Iris pigment epithelial cell (primary cell): ENCODE results near the gene CLPX.
"Not testable (repeated sequence)": the region's sequence is repeated elsewhere in the genome, so short reads cannot be mapped to it uniquely, and the experiment has no call there.

ENCODE experiments used
- DNase-seq: peaks from one replicate; pipeline ENCODE4 v3.0.0-alpha.2; 2011; ENCODE audit warnings: low read depth

CLPX gene

GRCh38 chr15:65184868-65185717, at the start of gene CLPX:
TSS of gene CLPX (minus strand) at chr15:65185342. CDS start at chr15:65185153, 189 bp downstream.
- peak; percentile 90 for DNase-seq

GRCh38 chr15:65233696-65234095, 48.6 kb upstream of the CLPX start:
- DNase-seq = no peak

DNA sequence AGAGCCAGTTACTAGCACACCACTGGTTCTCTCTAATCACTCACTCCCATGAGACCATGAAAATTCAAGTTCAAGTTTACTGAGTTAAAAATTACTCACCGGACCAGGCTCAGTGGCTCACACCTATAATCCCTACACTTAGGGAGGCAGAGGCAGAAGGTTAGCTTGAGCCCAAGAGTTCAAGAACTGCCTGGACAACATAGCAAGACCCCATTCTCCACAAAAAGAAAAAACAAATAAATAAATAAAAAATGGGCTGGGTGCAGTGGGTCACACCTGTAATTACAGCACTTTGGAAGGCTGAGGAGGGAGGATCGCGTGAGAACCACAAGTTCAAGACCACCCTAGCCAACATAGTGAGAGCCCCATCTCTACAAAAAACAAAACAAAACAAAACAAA, 47.4 kb upstream of the CLPX start:
- no peak for DNase-seq

GRCh38 chr15:65231306-65231705, 46.2 kb upstream of the CLPX start:
- no peak for DNase-seq

GRCh38 chr15:65226901-65227300, 41.8 kb upstream of the CLPX start:
- DNase-seq = not testable (repeated sequence)

GRCh38 chr15:65226221-65226620, 41.1 kb upstream of the CLPX start:
- DNase-seq = no peak

DNA sequence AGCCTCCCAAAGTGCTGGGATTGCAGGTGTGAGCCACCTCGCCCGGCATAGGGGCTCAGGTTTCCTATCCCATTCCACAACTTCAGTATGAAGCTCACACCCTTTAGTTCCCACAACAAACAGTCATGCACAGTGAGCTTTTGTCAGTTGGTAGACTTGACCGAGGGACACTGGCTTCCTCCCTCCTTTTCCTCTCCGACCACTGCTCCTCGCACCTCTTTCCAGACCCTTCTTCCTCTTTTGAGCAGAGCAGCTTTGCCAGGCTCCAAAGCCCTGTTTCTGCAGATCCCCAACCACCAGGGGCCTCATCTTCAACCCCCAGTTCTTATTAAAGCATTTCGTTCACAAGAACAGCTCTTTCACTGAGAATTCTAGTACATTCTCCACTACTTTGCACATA, 38.9 kb upstream of the CLPX start:
- no peak for DNase-seq

- no peak for DNase-seq
Observed at GRCh38 chr15:65222891-65223290, 37.7 kb upstream of the CLPX start.

DNA sequence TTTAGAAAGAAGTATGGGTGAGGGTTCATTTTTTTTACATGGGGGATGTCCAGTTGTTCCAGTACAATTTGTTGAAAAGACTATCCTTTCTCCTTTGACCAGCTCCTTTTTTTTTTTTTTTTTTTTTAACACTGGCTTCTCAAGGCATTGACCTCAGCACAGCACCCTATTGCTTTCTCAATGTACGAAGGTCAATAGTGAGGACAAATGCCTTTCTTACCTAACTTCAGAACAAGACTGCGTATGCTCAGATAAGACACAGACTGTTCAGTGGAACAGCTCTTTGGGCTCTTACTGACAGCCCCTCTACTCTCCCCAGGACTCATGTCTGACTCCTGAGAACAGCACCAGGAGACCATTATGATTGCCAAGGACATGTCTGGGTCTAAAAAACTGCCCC, 36.6 kb upstream of the CLPX start:
- no peak for DNase-seq

DNA sequence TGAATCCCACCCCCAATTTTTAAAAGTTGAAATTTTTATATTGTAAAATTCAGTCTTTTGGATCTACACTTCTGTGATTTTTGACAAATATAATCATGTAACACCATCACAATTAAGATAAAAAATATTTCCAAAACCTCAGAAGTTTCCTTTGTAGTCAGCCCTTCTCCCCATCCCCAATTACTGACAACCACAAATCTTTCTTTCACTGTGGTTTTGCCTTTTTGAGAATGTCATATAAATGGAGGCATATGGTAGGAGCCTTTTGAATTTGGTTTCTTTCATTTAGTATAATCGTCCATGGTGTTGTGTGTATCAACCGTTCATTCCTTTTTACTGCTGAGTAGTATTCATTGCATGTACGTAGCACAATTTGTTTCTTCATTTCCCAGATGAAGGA, 34.0 kb upstream of the CLPX start:
- DNase-seq = no peak

GRCh38 chr15:65217526-65218482, 32.7 kb upstream of the CLPX start:
- DNase-seq = no peak

DNA sequence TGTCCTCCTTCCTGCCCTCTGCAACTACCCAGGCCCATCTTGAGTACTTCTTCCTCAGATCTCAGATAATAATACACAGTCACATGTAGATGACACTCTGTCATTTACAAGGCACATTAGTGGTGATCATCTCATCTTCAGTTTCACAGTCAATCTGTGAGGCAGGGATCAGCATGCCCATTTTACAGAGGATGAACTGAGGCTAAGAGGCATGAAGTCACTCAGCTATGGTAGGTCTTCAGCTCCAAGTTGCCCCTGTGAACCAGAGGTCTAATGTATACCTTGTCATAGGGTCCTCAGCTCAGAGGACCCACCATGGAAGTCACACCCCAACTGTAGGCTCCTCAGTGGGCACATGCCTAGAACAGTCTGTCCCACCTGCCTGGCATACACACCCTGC, 30.4 kb upstream of the CLPX start:
- no peak for DNase-seq

DNA sequence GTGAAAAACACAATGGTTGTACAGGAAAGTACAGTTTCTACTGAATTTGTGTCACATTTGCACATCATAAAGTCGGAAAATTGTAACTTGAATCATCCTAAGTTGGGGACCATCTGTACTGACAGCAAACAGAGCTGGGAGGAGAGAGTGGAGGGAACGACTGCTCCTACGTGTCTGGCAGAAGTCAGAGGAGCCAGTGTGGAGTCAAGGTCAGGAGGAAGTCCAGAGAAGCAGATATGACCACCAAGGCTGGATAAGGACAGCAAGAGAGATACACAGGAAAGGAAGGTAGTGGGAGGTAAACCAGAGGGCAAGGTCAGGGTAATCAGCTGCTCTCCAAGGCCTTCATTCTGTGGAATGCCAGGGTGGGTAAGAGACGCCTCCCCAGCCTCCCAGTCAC, 28.9 kb upstream of the CLPX start:
- no peak for DNase-seq

DNA sequence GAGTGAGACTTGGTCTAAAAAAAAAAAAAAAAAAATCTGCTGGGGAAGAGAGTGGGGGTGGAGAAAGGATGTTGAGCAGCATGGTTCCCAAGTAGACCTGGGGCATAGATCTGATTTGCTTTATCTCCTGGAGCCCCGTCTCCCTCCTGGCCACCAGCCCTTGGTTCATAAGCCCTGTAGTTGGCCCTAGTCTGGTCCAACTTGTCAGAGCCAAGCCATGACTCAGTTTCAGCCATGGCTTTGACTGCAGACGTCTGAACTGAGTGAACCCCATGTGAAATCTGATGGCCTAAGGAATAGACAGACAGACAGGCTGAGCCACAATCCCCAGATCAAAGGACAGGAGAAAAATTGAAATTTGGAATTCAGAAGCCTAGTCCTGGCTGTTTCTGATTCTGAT, 28.1 kb upstream of the CLPX start:
- DNase-seq = peak; percentile 24

DNA sequence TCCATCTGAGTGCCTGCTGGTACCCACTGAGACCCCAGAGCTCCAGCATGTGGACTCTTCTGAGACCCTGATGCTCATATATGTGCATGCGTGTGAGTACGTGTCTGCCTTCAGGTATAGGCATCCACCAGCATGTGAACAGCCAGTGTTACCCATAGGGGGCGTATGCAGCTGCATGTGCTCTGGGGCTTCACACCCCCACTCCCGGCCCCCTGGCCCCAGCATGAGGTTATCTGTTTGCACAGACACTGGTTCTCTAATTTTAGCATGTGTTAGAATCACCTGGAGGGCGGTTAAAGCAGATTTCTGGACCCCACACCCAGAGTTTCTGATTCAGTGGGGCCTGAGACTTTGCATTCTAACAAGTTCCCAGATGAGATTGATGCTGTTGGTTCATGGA, 27.0 kb upstream of the CLPX start:
- DNase-seq = no peak

DNA sequence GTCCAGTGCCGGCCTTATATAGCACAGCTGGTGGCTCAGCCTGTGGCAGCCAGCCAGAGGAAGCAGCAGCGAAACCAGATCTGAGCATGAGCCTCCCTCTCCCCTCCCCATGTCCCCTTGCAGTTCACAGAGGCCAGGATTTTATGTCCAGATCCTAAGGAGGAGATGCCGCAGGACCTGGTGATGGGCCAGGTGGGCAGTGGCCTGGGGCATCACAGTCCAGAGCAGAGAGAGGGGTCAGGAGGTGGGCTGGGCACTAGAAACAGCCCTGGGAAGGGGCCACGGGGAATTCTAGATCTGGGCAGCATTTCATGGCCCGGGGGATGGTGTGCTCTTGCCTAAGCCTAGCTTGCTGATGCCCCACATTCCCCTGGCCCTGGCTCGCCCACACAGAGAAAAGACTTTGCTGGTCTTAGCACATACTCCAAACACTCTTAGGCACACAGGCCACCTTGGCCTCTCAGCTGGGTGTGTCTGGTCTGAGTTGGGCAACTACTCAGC, 26.4 kb upstream of the CLPX start:
- DNase-seq = peak; percentile 60

GRCh38 chr15:65210770-65211481, 25.8 kb upstream of the CLPX start, which contains the start of gene CILP:
TSS of gene CILP (minus strand) at chr15:65211473. CDS start at chr15:65209755, 1,718 bp downstream.
- DNase-seq = no peak

DNA sequence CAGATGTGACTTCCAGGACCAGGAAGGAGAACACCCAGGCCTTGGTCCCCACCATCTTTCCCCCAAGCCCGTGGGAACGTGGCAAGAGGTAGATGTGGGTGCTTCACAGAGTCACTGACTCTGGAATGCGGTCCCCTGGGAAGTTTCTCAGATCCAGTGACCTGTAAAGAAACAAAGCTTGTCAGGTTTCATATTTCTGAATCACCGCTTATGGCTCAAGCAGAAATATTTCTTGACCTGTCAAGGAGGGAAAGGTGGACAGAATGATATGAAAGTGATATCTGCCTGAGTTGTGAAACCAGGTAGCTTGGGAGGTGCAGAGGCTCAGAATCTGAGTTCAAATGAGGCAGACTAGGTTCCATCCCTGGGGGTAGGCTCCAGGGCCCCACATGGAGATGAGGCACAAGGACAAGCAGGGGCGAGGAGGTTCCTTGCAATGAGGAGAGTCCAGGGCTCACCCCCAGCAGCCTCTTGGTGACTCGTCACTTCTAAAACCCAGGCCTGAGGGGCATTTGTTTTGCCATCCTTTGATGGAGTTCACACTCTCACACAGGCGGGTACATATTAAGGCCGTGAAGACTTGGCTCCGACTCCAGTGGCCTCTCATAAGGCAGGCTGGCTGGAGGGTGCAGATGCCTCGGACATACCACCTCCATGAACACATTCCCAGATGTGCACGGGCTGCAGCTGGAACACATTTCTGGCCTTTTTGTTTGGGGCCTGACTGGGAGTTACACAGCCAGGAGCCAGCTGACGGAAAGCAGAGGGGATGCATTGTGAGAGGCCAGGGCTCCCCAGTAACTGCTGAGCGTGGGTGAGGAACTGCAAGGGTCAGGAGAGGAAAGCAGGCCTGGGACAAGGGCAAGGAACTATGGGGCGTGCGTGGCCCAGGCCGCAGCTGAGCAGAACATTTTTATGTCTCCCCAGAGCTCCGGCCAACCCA, 24.8 kb upstream of the CLPX start:
- no peak for DNase-seq

GRCh38 chr15:65208647-65209046, 23.5 kb upstream of the CLPX start:
- no peak for DNase-seq

- DNase-seq = no peak
Observed at GRCh38 chr15:65207280-65207840, 22.2 kb upstream of the CLPX start.

DNA sequence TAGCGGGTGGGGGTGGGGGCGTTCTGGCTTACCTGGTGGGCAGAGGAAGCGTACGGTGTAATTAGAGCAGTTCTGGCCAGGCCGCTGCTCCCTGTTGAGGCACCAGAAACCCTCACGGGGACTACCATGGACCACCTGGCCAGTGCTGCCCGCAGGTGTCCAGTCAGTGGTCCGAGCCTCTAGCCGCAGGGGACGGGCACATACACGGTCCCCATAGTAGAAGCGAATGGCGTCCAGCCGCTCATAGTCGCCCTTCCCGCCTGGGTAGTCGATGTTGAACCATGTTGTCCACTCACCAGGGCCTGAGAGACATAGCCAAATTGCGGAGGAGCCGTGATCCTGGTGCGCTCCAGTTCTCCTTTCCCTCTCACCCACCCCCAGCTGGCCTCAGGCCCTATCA, 21.6 kb upstream of the CLPX start:
- DNase-seq = no peak
